ENCODE results near the gene SACS.
A peak's percentile ranks its signal among the peaks of the same experiment; 100 is the strongest.
"Not testable (repeated sequence)": the region's sequence is repeated elsewhere in the genome, so short reads cannot be mapped to it uniquely, and the experiment has no call there.

Gene SACS

DNA sequence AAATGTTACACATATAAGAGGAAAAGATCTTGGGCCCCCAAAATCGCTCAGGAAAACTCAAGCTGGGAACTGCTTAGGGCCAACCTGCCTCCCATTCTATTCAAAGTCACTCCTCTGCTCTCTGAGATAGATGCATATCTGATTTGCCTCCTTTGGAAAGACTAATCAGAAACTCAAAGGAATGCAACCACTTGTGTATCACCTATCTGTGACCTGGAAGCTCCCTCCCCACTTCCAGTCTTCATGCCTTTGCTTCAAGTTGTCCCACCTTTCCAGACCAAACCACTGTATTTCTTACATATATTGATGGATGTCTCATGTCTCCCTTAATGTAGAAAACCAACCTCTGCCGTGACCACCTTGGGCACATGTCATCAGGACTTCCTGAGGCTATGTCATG is 32.3 kb downstream of the SACS start:
- not testable (repeated sequence) for DNase-seq

DNA sequence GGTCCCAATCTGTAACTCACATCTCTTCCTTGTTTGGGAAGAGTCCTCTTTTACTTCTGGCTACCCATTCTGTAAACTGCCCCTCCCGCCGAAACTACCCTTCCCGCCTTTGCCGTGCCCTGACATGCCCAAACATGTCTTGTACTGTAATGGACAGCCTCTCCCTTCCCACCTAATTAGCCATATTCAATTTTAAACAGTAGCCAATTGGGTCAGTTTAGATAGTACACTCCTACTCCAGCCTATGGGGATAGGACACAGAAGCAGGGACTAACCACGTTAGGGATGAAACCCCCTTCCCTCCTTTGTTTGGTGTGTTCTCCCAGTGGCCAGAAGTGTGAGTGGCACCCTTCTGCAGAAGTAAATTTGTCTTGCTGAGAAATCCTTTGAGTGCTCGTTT is 34.2 kb downstream of the SACS start:
- no peak for DNase-seq

DNA sequence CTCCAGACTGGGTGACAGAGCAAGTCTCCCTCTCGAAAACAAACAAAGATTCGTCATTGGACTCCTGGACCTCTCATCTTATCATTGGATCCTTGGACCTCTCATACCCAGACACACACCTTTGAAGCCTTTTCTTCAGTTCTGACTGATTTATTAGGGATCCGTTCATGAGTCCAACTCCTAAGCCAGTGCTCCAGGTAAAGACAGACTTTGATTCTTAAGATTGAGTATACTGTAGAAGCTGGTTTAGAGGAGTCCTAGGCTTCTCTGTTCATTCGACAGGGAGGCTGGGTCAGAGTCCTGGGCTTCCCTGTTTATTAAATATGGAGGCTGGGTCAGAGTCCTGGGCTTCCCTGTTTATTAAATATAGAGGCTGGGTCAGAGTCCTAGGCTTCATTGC is 38.7 kb downstream of the SACS start:
- DNase-seq = no peak

DNA sequence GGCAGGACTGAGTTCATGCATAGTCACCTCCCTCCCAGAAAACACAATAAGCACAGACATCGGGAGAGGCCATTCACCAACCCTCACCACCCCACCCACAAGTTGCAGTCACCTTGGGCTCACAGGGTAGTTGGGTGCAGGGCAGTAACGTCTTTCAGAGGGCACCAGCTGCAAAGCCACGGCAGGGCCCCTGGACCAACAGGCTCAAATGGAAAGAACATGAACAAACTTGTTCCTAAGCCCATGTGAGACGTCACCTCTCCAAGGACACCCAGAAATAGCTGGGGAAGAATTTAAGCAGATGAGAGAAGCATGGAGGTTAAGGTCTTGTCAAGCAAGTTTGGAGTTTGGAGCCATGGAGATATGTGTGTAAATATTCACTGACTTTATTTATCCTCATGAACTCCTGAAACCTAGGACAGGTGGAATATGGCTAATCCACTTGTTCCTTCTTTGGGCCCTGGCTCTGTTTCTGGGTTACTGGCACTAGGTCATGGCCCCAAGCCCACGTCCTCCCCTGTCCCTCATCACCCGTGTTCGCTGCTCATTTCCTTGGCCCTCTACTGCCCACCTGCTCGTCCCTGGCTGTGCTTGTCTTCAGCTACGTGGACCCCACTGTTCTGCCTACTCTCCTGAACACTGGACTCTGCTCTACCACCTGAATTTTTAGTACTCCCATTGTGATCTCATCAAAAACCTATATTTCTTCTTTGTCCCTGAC is 40.4 kb downstream of the SACS start:
- no peak for DNase-seq

DNA sequence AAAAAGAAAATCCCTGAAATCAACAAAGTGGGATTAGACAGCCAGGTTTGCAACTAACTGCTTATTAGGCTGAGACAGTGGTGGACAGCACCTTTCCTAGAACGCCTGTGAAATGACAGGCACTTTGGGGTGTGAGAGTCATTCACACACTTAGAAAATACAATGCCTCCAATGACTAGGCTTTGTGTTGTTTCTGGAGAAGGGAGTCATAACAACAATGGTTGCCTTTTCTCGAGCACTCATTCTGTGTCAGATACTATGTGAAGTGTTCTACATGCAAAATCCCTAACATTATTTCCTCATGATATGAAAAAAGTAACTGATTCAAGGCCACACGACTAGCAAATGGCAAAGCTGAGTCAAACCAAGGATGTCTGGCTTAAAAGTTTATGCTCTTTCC is 41.2 kb downstream of the SACS start:
- DNase-seq = no peak

DNA sequence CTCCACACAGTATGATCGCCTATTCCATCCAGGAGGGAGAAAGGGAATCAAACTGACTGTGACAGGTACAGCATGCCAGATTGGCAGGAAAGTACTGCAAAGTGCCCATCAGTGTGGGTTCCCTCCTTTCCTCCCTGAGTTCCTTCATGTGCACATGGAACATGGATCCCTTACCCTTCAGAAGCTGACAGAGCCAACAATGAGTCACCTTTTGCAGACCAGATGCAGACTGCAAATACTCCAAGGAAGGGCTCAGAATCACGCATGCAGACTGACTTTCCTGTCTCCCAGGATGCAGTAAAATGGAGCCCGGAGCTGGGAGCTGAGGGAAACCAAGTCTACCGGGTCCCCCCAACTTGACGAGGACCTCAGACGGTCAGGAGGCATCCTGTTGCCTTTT is 41.8 kb downstream of the SACS start:
- DNase-seq = no peak

DNA sequence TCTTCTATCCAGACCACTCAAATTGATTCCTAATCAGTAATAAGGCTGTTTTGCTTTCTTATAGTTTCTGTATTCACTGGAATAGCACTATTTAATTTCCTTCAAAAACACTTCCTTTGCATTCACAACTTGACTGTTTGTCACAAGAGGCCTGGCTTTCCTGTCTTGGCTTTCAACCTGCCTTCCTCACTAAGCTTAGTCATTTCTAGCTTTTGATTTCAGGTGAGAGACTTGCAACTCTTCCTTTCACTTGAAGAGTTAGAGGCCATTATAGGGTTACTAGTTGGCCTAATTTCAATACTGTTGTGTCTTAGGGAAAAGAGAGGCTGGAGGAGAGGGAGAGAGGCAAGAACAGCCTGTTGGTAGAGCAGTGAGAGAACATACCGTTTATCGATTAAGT is 47.0 kb downstream of the SACS start:
- DNase-seq = no peak

DNA sequence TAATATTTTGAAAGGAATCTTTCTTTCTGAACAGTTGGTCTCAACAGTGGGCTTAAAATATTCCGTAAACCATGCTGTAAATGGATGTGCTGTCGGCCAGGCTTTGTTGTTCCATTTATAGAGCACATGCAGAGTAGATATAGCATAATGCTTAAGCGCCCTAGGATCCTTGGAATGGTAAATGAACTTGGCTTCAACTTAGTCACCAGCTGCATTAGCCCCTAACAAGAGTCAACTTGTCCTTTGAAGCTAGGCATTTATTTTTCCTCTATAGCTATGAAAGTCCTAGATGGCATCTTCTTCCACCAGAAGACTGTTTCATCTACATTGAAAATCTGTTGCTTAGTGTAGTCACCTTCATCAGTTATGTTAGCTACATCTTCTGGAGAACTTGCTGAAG is 47.6 kb downstream of the SACS start:
- no peak for DNase-seq

DNA sequence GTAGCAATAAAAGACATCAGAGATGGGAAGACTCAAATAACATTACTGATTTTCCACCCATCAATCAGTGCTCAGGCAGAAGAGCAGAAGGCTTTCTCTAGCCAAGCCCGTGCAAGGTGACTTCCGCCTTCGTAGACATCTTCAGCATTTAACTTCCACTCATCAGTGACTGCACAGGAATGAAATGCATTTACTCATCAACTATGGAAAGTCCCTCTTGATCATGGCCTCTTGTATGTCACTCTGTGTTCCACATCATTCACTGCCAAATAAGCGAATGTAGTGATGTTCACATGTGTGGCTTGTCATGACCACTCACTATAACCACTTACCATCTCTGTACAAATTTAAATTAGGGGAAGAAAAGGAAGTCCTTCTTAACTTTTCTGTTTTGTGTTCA is 49.4 kb downstream of the SACS start:
- no peak for DNase-seq

DNA sequence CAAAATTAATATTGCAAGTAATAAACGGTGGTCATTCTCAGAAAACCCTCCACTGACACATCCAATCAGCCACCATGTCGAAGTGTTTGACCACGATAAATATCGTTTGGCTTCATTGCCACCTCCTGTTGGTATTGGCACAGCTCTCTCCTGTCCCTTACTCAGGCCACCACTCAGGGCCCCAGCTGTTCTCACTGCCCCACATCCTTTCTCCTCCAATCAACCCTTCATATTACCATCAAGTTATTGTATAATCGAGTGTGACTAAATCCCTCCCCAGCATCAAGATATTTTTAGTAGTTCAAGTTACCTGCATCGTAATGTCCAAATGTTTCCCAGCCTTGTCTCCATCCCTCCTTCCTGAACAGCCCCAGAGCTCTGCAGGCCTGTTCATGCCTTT is 50.4 kb downstream of the SACS start:
- no peak for DNase-seq

DNA sequence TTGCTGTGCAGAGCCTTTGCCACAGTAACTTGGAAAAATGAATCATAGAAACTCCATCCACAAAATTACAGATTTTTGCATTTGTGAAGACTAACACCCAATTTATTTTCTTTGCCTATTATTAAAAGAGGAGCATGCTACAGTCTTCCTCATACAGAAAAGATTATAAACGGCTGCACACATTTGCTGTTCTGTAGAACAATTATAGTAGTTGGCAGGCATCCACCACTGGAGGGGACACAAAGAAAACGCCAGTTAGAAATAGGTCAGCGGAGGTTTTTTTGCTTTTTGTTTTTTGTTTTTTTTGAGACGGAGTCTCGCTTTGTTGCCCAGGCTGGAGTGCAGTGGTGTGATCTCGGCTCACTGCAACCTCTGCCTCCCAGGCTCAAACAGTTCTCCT is 51.6 kb downstream of the SACS start:
- DNase-seq = no peak

DNA sequence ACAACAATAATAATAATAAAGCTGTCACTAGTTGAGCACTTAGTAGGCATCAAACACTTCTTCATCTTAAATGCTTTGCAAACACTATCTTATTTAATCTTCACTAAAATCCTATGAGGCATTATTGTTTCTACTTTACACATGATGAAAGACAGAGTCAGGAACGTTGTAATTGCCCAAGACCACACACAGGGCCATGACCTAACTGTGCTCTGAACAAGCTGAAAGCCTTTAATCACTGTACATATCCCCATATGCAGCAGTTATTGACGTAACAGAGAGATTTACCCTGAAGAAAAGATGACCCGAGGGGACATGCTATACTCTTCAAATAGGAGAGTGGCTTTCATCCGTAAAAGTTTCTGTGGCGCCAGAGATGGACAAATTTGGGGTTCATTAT is 53.0 kb downstream of the SACS start:
- no peak for DNase-seq

DNA sequence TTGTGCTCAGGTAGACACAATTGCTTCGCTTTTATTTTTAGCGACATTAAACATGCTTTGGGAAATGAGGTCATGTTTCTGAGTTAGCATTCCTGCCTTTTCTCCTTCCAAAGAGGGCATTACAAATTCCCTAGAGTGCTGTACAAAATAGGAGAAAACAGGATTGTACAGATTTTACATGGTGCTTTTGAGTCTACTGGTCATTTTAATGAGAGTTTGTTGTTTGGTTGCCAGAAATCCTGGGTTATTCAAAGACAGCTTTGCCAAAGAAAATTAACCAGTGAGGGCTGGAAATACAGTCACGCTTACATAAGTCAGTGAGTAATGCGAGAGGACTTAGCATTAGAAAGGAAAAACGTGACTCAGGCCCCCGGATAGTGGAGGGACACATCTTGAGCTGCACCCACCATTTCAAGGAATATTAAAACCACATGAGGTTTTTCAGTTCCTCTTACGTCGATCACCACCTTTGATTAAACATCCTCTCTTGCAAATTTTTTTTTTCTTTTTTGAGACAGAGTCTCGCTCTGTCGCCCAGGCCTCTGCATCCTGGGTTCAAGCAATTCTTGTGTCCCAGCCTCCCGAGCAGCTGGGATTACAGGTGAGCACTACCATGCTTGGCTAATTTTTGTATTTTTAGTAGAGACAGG is 55.4 kb downstream of the SACS start:
- DNase-seq = peak; percentile 20

DNA sequence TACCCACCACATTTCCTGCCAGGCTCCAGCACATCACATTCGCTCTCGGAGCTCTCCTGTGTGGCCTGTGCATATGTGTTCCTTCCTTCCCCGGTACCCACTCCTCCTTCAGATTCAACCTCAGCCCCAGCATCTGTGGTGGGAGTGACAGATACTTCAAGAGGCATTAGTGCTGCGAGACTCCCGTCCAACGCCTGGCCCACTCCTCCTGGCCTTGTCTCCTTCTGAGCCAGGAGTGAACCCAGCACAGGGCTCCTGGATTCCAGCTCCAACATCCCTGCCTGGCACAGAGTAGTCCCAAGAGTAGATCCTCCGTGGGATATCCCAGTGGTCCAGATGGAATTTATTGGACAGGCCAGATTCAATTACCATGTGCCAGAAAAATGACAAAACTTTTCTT is 55.9 kb downstream of the SACS start:
- no peak for DNase-seq

DNA sequence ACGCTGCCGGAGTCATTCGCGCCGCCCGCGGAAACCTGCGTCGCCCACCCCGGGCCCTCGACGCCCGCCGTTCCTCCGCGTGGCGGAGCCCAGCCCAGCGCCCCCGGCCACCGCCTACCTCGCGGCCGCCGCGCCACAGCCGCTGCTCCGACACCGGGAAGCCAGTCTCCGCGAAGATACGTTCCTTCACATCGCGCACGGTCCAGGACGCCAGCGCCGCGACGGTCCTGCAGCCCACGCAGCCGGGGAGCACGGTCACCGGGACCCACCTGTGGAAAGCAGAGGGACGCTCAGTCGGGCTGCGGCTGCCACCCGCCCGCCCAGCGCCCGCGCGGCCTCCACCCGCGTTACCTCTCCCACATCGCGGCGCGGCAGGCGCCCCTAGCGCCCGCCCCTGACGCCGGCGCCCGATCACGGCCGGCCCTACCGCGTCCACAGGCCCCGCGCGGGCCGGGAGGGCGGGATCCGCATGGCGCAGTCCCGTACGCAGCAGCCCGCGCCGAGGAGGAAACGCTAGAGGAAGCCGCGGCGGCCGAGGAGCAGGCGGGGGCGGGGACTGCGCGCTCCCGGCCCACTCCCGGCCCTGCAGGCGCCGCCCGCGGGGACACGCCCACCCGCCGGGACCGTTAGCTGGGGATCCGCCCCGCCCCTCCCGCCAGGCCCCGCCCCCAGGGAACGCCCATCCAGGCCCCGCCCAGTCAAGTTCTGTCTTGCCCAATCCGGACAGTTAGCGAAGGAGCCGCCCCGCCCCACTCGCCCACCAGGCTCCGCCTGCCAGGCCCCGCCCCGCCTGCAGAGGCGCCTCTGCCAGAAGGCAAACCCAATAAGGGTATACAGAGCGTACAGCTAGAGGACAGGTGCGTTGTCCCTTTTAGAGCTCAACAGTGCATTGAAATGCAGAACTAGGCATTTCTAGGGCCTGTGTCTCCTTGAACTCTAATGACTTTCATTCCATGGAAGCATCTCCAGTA is 58.2 kb downstream of the SACS start:
- peak; percentile 98 for DNase-seq

DNA sequence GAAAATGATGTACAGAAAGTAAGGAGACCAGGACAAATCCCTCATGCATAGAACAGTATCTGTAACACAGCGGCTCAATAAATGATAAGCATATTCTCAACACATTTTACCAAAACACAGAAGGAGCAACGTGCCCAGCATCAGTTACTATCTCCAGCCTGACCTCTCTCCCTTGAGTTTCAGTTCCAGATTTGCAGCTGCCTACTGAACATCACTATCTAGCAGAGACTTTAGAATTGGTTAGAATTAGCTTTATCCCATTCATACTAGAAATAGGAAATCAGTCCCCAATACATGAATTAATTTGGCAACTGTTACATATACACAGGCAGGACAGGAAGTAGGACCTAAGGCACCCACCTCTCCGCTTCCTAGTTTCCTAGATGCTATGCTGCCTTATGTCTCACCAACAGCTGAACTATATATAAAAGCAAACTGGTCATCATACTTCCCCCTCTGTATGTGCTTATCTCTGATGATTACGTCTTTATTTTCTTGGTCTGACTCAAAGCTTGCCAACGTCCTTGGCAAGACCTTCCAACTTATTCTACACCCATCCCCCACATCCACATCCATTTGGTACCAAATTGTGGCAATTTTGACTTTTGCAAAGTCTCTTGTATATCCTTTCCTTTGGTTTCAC is 61.1 kb downstream of the SACS start:
- DNase-seq = no peak

DNA sequence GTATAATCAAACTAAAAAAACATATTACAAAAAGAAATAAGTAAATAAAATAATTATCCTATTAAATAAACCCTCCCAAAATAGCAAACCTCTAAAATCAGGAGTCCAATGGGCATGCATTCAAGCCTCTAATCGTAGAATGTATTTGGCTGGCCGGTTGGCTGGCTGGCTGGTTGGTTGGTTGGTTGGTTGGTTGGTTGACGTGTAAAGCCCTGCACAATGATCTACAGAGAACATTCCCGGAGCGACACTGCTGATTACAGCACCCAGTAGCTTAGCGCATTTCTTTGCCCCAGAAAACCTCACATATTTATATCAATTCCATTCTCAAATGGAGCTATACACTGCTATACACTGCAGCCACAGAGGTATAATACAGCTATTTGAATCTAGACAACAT is 65.6 kb downstream of the SACS start:
- no peak for DNase-seq

DNA sequence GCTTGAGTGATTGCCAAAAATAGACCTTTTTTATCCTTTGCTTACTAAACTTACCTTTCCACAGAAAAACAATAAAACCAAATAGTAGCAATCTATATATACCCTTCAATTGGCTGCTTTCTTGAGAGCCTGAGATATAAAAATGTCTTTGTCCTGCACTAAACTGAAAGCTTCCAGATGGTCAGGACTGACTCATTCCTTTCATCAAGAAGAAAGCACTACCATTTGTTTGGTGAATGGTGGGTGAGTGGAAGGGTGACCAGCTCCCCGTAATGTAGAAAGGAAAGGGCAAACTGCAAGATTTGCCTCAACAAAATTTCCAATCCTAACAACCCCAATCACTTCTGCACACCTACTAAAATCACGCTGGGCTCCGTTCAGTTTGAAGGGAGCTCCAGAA is 67.8 kb downstream of the SACS start:
- no peak for DNase-seq

DNA sequence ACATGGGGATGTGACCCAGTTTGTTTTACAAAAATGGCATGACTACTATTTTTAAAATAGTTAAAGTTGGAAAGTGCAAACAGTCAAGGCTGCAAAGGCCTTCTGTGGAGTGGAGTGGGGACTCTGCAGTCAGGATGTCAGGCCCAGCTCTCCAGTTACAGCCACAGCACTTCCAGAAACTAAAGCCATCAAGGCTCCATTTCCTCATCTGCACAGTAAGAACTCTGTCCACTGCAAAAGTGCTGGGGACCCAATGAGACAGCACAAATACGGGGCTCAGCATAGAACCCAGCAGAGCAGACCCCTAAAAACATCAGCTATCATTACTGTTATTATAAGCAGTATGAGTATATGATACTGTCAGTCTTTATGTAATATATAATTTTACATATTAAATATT is 73.6 kb downstream of the SACS start:
- DNase-seq = no peak

DNA sequence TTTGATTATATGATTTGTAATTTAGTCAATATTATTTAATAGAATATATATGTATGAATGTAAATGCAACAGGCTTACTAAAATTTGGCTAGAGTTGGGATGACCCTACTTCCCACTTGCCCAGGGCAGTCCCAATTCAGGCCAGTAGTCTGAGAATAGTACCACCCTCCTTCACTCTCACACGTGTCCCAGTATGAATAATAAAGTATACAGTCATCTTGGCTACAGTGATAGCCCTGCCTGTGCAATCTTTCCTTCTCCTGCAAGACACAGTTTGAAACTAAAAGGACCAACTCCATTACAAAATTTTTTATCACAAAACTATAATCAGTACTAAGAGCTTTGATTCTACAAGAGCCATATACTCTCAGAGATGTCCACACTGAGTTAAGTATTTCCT is 76.2 kb downstream of the SACS start:
- DNase-seq = no peak

DNA sequence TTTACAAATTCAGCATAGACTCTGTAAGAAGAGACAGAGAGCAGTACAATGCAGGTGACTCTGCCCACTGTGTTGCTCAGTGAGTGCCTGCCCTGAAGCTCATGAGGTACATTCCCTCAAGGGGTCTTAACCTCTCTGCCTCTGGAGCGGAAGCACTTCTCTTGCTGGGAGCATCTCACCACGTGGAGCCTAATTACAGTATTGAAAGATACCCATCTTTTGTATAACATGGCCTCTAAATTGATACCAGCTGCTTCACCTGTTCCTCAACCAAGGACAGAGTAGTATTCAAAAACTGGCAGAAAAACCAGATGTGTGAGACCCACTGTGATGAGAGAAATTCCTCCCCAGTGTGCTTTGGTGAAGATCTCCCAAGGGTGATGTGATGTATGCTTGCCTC is 77.1 kb downstream of the SACS start:
- no peak for DNase-seq

DNA sequence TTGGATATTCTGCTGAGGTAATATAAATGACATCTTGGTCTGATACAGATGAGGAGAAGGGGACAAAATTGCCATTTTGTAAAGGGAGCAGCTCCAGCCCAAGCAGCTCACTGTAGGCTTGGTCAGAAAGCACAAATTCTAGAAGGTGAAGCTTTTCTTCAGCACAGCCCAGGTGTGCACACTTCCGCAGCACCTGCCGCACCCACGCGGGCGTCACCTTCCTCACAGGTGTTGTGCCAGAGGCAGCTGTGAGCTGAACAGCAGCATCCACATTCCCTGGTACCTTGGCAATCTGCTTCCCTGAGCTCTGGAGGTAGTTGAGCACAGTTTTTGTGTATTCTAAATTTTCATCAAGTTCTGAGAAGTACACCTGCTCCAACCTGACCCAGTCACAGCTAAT is 79.0 kb downstream of the SACS start:
- DNase-seq = no peak

DNA sequence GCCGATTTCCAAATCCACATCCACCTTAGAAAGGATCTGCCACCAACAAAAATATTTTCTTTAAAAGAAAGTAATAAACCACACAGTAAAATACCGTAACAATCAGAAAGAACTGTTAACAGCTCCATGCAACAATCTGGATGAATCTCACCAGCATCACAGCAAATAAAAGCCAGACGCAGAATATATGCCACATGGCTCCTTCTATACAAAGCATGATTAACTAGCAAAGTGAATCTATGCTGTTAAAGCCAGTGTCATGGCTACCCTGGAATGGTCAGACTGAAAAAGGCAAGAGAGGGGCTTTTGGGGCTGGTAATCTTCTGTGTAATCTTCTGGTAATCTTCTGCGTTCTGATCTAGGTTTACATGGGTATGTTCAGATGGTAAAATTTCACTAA is 81.3 kb downstream of the SACS start:
- DNase-seq = no peak

All from activated gamma-delta T cell treated with Interleukin-2 at 50 U/mL for 16 hours (primary cell).